Measurements from ENCODE around the gene PPM1M. TPM values are rescaled to one million over a fixed set of nuclear protein-coding genes. Genes with fewer than 3 reads are reported as not detected.

The PPM1M gene
- total RNA-seq, 1 donor from 2014 or later, result 1.1 TPM

DNA sequence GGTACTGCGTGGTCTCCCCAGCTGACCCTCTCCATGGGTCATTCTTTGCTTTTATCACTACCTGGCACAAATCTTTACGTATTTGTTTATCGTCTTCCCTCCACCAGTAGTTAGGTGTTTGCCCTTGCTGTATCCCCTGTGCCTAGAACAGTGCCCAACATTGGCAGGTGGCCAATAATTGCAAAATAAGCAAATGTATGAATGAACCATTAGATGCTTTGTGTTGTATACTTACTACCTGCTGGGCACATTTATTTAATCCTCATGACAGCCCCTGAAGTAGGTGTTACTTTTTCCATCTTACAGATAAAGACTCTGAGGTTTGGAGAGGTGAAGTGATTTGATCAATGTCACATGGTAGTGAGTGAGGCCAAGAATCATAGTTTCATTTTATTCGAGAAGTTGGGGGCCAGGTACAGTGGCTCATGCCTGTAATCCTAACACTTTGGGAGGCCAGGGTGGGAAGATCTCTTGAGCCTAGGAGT lies 4.6 kb upstream of the PPM1M start:
- Histone ChIP-seq H3K27ac (no peak overlapping the region), H3F3A (ENCODE audit: low read depth) (peaks cover 10% of the 10 kb centered on the region), H3K79me2 (ENCODE audit: low read depth) (peaks cover 7% of the 10 kb centered on the region), H3K4me1 (peaks cover 8% of the 10 kb centered on the region), H3K4me2 (no peak overlapping the region), H3K4me3 (no peak overlapping the region), H3K27me3 (peaks cover 30% of the 10 kb centered on the region), H3K36me3 (no peaks in the 10 kb centered on the region), H4K20me1 (ENCODE audit: low read depth) (peaks cover 10% of the 10 kb centered on the region), H3K9me3 (ENCODE audit: low read depth) (no peaks in the 10 kb centered on the region), H2AFZ (replicated peaks) (no peak overlapping the region), H3K9ac (no peak overlapping the region)
- Mint-ChIP-seq H3K27me3 (ENCODE audit: insufficient read depth, low read depth) (peaks cover 14% of the 10 kb centered on the region), H3K4me1 (peaks cover 29% of the 10 kb centered on the region), H3K4me3 (peak overlapping the region; percentile 97), H3K27ac (no peak overlapping the region), H3K36me3 (no peaks in the 10 kb centered on the region), H3K9me3 (no peaks in the 10 kb centered on the region)
- TF ChIP-seq EZH2phosphoT487 (IDR thresholded peaks at IDR 0.05) (no peak), EZH2 (IDR thresholded peaks at IDR 0.05) (no peak)
- TF ChIP-seq, protein P1, sequence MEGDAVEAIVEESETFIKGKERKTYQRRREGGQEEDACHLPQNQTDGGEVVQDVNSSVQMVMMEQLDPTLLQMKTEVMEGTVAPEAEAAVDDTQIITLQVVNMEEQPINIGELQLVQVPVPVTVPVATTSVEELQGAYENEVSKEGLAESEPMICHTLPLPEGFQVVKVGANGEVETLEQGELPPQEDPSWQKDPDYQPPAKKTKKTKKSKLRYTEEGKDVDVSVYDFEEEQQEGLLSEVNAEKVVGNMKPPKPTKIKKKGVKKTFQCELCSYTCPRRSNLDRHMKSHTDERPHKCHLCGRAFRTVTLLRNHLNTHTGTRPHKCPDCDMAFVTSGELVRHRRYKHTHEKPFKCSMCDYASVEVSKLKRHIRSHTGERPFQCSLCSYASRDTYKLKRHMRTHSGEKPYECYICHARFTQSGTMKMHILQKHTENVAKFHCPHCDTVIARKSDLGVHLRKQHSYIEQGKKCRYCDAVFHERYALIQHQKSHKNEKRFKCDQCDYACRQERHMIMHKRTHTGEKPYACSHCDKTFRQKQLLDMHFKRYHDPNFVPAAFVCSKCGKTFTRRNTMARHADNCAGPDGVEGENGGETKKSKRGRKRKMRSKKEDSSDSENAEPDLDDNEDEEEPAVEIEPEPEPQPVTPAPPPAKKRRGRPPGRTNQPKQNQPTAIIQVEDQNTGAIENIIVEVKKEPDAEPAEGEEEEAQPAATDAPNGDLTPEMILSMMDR (IDR thresholded peaks at IDR 0.05), result no peak
- no peak for DNase-seq (ENCODE audit: low spot score)

DNA sequence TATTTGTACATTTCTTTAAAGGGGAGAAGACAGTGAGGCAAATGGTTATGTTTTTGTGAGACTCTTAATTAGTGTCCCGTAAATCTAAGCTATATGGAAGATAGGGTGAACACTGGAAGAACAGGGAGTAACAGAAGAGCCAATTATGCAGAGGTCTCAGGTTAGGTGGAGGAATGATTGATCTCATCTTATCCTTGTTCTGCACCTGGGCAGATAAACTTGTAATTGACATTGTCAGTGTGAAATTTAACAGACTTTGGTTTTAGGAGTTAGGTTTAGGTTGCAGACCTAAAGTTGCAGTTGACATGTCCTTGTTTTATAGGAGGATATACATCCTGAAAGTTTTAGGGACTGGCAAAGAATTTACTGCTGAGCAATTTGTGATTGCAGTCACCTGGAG lies 3.5 kb upstream of the PPM1M start:
- H3K9ac ChIP-seq, result no peak overlapping the region
- Mint-ChIP-seq H3K36me3 (no peaks in the 10 kb centered on the region), H3K27me3 (ENCODE audit: insufficient read depth, low read depth) (peaks cover 21% of the 10 kb centered on the region), H3K4me3 (no peak overlapping the region), H3K9me3 (no peaks in the 10 kb centered on the region), H3K4me1 (peaks cover 26% of the 10 kb centered on the region), H3K27ac (no peak overlapping the region)
- H4K20me1 ChIP-seq (ENCODE audit: low read depth), result peaks cover 10% of the 10 kb centered on the region
- peaks cover 41% of the 10 kb centered on the region for H3K27me3 ChIP-seq
- peaks cover 7% of the 10 kb centered on the region for H3K79me2 ChIP-seq (ENCODE audit: low read depth)
- H3K4me2 ChIP-seq, result no peak overlapping the region
- H2AFZ ChIP-seq (replicated peaks), result no peak overlapping the region
- H3K36me3 ChIP-seq, result no peaks in the 10 kb centered on the region
- peaks cover 18% of the 10 kb centered on the region for H3F3A ChIP-seq (ENCODE audit: low read depth)
- H3K4me1 ChIP-seq, result peaks cover 8% of the 10 kb centered on the region
- TF ChIP-seq EZH2 (IDR thresholded peaks at IDR 0.05) (no peak), EZH2phosphoT487 (IDR thresholded peaks at IDR 0.05) (no peak)
- TF ChIP-seq, protein P1 (IDR thresholded peaks at IDR 0.05), result no peak
- no peaks in the 10 kb centered on the region for H3K9me3 ChIP-seq (ENCODE audit: low read depth)
- DNase-seq (ENCODE audit: low spot score), result no peak
- H3K27ac ChIP-seq, result no peak overlapping the region
- no peak overlapping the region for H3K4me3 ChIP-seq

DNA sequence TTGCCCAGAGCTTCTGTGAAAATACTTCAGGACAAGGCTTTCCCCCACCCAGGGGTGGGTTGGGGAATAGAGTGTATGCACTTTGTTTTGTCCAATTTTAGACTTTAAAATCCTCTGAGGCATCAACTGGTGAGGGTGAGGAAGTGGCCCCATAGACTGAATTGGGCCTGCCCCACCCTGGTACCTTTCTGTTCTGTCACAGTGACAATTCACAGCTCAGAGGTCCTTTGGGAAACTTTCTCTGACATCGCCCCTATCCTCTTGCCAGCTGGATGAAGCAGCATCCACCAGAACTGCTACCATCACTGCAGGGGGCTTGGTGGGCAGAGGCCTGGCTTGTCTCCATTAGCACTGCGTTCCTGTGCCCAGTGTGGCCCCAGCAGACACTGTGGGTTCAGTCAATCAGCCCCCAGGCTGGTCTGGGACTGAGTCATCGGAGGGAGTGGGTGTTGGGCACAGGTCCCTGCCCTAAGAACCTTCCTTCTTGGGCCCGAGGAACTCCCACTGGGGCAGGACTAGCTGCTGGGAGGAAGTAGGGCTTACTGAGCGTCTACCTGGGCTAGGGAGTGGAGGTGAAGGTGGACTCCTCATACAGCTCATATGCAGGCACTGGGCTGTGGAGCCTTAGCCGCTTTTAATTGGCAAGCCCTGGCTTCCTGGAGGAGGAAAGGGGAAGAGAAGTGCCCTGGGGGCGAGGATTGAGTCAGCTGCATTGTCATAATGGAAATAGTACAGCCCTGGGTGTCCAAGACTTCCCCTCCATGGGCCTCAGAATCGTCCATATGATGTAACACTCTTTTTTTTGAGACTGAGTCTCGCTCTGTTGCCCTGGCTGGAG lies 1.5 kb upstream of the PPM1M start:
- peaks cover 3% of the 10 kb centered on the region for H3K36me3 Mint-ChIP-seq

More for the DNA sequence above, 1.5 kb upstream of the PPM1M start:
- Mint-ChIP-seq H3K4me3 (peak overlapping the region; percentile 78), H3K9me3 (no peaks in the 10 kb centered on the region), H3K4me1 (peaks cover 14% of the 10 kb centered on the region), H3K27ac (no peak overlapping the region), H3K27me3 (ENCODE audit: insufficient read depth, low read depth) (peaks cover 27% of the 10 kb centered on the region)
- Histone ChIP-seq H3K9me3 (ENCODE audit: low read depth) (no peaks in the 10 kb centered on the region), H3K9ac (no peak overlapping the region), H4K20me1 (ENCODE audit: low read depth) (no peaks in the 10 kb centered on the region), H3K36me3 (no peaks in the 10 kb centered on the region), H3K4me1 (no peaks in the 10 kb centered on the region), H3K4me3 (no peak overlapping the region), H3K4me2 (no peak overlapping the region), H3K27me3 (peaks cover 46% of the 10 kb centered on the region), H3F3A (ENCODE audit: low read depth) (peaks cover 18% of the 10 kb centered on the region), H2AFZ (replicated peaks) (no peak overlapping the region), H3K27ac (no peak overlapping the region), H3K79me2 (ENCODE audit: low read depth) (peaks cover 7% of the 10 kb centered on the region)
- TF ChIP-seq, protein P1 (IDR thresholded peaks at IDR 0.05), result no peak
- DNase-seq (ENCODE audit: low spot score), result no peak

Measured in neural progenitor cell (in vitro differentiated cells).